ENCODE results near the gene SLC22A13. TPM values are rescaled to one million over a fixed set of nuclear protein-coding genes. Genes with fewer than 3 reads are reported as not detected.

Gene SLC22A13
- polyA plus RNA-seq, 1 donor from 2014 or later = not detected

DNA sequence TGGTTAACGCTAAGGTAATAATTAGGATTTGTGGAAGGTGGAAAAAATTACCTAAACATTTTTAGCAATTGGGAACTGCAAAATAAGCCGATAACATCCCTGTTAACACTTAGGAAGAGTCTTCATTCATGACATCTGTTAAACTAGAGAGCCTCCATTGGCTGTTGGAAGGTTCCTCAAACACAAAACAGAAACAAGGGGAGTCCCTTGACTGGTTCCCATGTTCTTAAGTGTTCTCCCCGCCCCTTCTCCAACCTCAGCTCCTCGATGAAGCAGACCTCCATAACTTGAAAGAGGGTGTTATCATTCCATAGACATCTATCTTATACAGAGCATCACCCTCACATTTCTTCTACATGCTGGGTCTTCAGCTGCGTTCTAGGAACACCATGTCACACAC lies 2.5 kb downstream of the SLC22A13 start:
- Histone ChIP-seq H3K9me3 (ENCODE audit: low read length) (no peaks in the 10 kb centered on the region), H3K36me3 (ENCODE audit: insufficient read depth, low read length) (no peaks in the 10 kb centered on the region), H3K9me2 (ENCODE audit: insufficient read depth, low read length) (no peaks in the 10 kb centered on the region), H2AFZ (ENCODE audit: low read depth, low read length) (no peak overlapping the region), H3K79me2 (replicated peaks; ENCODE audit: insufficient read depth, low read length) (no peaks in the 10 kb centered on the region), H3K4me3 (ENCODE audit: low read length) (no peak overlapping the region), H3K27ac (ENCODE audit: low read length) (no peak overlapping the region), H3K4me2 (ENCODE audit: low read length) (no peak overlapping the region), H3K9ac (ENCODE audit: low read length) (no peak overlapping the region), H3F3A (ENCODE audit: insufficient read depth, low read length, poor library complexity, severe bottlenecking) (no peaks in the 10 kb centered on the region), H4K20me1 (ENCODE audit: insufficient read depth) (no peaks in the 10 kb centered on the region), H3K27me3 (ENCODE audit: insufficient read depth, low read depth, low read length) (no peaks in the 10 kb centered on the region)
- no peak for TF ChIP-seq EP300 (conservative IDR thresholded peaks at IDR 0.05; ENCODE audit: poor library complexity, severe bottlenecking)
- TF ChIP-seq EZH2 (IDR thresholded peaks at IDR 0.05; ENCODE audit: borderline replicate concordance, insufficient read depth, low read length, poor library complexity, severe bottlenecking) = no peak
- no peak for TF ChIP-seq POLR2AphosphoS5 (IDR thresholded peaks at IDR 0.05)
- TF ChIP-seq, protein P1, sequence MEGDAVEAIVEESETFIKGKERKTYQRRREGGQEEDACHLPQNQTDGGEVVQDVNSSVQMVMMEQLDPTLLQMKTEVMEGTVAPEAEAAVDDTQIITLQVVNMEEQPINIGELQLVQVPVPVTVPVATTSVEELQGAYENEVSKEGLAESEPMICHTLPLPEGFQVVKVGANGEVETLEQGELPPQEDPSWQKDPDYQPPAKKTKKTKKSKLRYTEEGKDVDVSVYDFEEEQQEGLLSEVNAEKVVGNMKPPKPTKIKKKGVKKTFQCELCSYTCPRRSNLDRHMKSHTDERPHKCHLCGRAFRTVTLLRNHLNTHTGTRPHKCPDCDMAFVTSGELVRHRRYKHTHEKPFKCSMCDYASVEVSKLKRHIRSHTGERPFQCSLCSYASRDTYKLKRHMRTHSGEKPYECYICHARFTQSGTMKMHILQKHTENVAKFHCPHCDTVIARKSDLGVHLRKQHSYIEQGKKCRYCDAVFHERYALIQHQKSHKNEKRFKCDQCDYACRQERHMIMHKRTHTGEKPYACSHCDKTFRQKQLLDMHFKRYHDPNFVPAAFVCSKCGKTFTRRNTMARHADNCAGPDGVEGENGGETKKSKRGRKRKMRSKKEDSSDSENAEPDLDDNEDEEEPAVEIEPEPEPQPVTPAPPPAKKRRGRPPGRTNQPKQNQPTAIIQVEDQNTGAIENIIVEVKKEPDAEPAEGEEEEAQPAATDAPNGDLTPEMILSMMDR (IDR thresholded peaks at IDR 0.05; ENCODE audit: poor library complexity, severe bottlenecking) = no peak
- TF ChIP-seq TAF1 (IDR thresholded peaks at IDR 0.05; ENCODE audit: low read depth) = no peak
- TF ChIP-seq SMC3 (conservative IDR thresholded peaks at IDR 0.05; ENCODE audit: poor library complexity) = no peak
- TF ChIP-seq, protein P2, sequence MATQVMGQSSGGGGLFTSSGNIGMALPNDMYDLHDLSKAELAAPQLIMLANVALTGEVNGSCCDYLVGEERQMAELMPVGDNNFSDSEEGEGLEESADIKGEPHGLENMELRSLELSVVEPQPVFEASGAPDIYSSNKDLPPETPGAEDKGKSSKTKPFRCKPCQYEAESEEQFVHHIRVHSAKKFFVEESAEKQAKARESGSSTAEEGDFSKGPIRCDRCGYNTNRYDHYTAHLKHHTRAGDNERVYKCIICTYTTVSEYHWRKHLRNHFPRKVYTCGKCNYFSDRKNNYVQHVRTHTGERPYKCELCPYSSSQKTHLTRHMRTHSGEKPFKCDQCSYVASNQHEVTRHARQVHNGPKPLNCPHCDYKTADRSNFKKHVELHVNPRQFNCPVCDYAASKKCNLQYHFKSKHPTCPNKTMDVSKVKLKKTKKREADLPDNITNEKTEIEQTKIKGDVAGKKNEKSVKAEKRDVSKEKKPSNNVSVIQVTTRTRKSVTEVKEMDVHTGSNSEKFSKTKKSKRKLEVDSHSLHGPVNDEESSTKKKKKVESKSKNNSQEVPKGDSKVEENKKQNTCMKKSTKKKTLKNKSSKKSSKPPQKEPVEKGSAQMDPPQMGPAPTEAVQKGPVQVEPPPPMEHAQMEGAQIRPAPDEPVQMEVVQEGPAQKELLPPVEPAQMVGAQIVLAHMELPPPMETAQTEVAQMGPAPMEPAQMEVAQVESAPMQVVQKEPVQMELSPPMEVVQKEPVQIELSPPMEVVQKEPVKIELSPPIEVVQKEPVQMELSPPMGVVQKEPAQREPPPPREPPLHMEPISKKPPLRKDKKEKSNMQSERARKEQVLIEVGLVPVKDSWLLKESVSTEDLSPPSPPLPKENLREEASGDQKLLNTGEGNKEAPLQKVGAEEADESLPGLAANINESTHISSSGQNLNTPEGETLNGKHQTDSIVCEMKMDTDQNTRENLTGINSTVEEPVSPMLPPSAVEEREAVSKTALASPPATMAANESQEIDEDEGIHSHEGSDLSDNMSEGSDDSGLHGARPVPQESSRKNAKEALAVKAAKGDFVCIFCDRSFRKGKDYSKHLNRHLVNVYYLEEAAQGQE (IDR thresholded peaks at IDR 0.05; ENCODE audit: borderline replicate concordance) = no peak
- TF ChIP-seq MXI1 (conservative IDR thresholded peaks at IDR 0.05; ENCODE audit: poor library complexity, severe bottlenecking) = no peak
- no peak for TF ChIP-seq RAD21 (conservative IDR thresholded peaks at IDR 0.05)

DNA sequence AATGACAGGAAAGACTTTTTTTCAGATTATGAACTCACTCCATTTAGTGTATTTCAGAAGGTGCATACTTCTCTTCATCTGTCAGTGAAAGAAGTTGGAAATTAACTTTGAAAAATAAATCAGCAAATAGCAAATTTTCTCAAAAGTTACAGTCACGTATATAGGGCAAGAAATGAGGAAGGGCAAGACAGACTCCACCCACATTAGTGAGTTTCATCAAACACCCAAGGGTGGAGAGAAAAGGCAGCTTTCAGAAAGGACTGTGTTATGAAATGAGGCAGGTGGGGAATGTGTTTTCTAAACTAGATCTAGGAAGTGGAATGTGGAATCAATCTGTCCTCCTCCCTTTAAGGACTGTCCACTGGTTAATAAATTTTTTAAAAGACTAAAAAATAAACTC lies 2.9 kb downstream of the SLC22A13 start:
- H2AFZ ChIP-seq (ENCODE audit: low read depth, low read length) = no peak overlapping the region
- no peak overlapping the region for H3K27ac ChIP-seq (ENCODE audit: low read length)
- TF ChIP-seq MXI1 (conservative IDR thresholded peaks at IDR 0.05; ENCODE audit: poor library complexity, severe bottlenecking) (no peak), EP300 (conservative IDR thresholded peaks at IDR 0.05; ENCODE audit: poor library complexity, severe bottlenecking) (no peak), SMC3 (conservative IDR thresholded peaks at IDR 0.05; ENCODE audit: poor library complexity) (no peak), EZH2 (IDR thresholded peaks at IDR 0.05; ENCODE audit: borderline replicate concordance, insufficient read depth, low read length, poor library complexity, severe bottlenecking) (no peak), TAF1 (IDR thresholded peaks at IDR 0.05; ENCODE audit: low read depth) (no peak), POLR2AphosphoS5 (IDR thresholded peaks at IDR 0.05) (no peak), RAD21 (conservative IDR thresholded peaks at IDR 0.05) (no peak)
- TF ChIP-seq, protein P2 (IDR thresholded peaks at IDR 0.05; ENCODE audit: borderline replicate concordance) = no peak
- TF ChIP-seq, protein P1 (IDR thresholded peaks at IDR 0.05; ENCODE audit: poor library complexity, severe bottlenecking) = no peak
- H3K4me3 ChIP-seq (ENCODE audit: low read length) = no peak overlapping the region
- H3K4me2 ChIP-seq (ENCODE audit: low read length) = no peak overlapping the region
- H3K9me2 ChIP-seq (ENCODE audit: insufficient read depth, low read length) = no peaks in the 10 kb centered on the region
- no peaks in the 10 kb centered on the region for H3K79me2 ChIP-seq (replicated peaks; ENCODE audit: insufficient read depth, low read length)
- no peaks in the 10 kb centered on the region for H3K36me3 ChIP-seq (ENCODE audit: insufficient read depth, low read length)
- H3F3A ChIP-seq (ENCODE audit: insufficient read depth, low read length, poor library complexity, severe bottlenecking) = no peaks in the 10 kb centered on the region
- no peaks in the 10 kb centered on the region for H4K20me1 ChIP-seq (ENCODE audit: insufficient read depth)
- H3K27me3 ChIP-seq (ENCODE audit: insufficient read depth, low read depth, low read length) = no peaks in the 10 kb centered on the region
- H3K9me3 ChIP-seq (ENCODE audit: low read length) = no peaks in the 10 kb centered on the region
- no peak overlapping the region for H3K9ac ChIP-seq (ENCODE audit: low read length)

All from neural cell (in vitro differentiated cells).